Type B pancreatic cell (in vitro differentiated cells): ENCODE measurements around the gene FUT8. TPM values are rescaled to one million over a fixed set of nuclear protein-coding genes. Genes with fewer than 3 reads are reported as not detected.

Experiments used
- DNase-seq: peaks from one replicate; pipeline ENCODE4 v3.0.0; 2021; ENCODE audit warnings: mixed read lengths; ENCODE audit not compliant: unreplicated experiment; ENCODE audit errors: extremely low spot score
- H3K27ac Mint-ChIP-seq: 2 replicates; pipeline ENCODE4 v1.8.0; 2021; ENCODE audit warnings: mild to moderate bottlenecking, mixed read lengths
- H3K27me3 Mint-ChIP-seq: 2 replicates; pipeline ENCODE4 v1.8.0; 2021; ENCODE audit warnings: mixed read lengths
- H3K36me3 Mint-ChIP-seq: 2 replicates; pipeline ENCODE4 v1.8.0; 2021; ENCODE audit warnings: mixed read lengths
- H3K4me1 Mint-ChIP-seq: one replicate; pipeline ENCODE4 v1.8.0; 2021; ENCODE audit warnings: mixed read lengths; ENCODE audit not compliant: unreplicated experiment
- H3K4me3 Mint-ChIP-seq: 2 replicates; pipeline ENCODE4 v1.8.0; 2021; ENCODE audit warnings: mild to moderate bottlenecking, mixed read lengths
- H3K9me3 Mint-ChIP-seq: 2 replicates; pipeline ENCODE4 v1.8.0; 2021; ENCODE audit warnings: mixed read lengths
- total RNA-seq: library from RNA; stranded (reverse); gene quantifications from 2 replicates; pipeline ENCODE4 v1.2.1, GENCODE V29; 2021; ENCODE audit warnings: low replicate concordance
- TF ChIP-seq, protein P1 (sequence below): fragments of 200-600 bp; sonication (generic); conservative IDR thresholded peaks from 2 replicates; pipeline ENCODE4 v1.5.0; 2021; ENCODE audit warnings: antibody characterized with exemption, mild to moderate bottlenecking

FUT8 gene
- total RNA-seq, 1 donor from 2014 or later = 67.4 TPM

DNA sequence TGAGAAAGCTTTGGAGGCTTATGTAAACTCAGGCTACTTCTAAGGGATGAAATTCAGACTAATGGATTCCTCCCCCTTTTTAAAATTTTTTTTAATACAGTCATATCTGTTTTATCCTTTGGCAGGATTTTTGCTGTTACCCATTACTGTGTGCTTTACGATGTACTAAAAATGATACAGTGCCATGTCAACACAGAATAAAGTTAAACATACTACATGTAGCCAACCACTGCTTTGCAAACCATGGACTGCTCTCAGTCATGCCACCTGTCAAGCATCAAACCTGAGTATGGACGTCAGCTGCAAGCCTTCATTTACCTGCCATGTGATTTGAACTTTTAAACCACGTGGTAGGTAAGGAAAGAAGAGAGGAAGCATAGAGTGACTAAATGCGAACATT lies 325.8 kb downstream of the FUT8 start:
- Mint-ChIP-seq H3K4me3 (no peak overlapping the region), H3K9me3 (no peaks in the 10 kb centered on the region), H3K4me1 (no peaks in the 10 kb centered on the region), H3K27ac (no peak overlapping the region), H3K36me3 (no peaks in the 10 kb centered on the region), H3K27me3 (no peaks in the 10 kb centered on the region)
- TF ChIP-seq, protein P1, sequence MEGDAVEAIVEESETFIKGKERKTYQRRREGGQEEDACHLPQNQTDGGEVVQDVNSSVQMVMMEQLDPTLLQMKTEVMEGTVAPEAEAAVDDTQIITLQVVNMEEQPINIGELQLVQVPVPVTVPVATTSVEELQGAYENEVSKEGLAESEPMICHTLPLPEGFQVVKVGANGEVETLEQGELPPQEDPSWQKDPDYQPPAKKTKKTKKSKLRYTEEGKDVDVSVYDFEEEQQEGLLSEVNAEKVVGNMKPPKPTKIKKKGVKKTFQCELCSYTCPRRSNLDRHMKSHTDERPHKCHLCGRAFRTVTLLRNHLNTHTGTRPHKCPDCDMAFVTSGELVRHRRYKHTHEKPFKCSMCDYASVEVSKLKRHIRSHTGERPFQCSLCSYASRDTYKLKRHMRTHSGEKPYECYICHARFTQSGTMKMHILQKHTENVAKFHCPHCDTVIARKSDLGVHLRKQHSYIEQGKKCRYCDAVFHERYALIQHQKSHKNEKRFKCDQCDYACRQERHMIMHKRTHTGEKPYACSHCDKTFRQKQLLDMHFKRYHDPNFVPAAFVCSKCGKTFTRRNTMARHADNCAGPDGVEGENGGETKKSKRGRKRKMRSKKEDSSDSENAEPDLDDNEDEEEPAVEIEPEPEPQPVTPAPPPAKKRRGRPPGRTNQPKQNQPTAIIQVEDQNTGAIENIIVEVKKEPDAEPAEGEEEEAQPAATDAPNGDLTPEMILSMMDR = no peak
- DNase-seq = no peak

DNA sequence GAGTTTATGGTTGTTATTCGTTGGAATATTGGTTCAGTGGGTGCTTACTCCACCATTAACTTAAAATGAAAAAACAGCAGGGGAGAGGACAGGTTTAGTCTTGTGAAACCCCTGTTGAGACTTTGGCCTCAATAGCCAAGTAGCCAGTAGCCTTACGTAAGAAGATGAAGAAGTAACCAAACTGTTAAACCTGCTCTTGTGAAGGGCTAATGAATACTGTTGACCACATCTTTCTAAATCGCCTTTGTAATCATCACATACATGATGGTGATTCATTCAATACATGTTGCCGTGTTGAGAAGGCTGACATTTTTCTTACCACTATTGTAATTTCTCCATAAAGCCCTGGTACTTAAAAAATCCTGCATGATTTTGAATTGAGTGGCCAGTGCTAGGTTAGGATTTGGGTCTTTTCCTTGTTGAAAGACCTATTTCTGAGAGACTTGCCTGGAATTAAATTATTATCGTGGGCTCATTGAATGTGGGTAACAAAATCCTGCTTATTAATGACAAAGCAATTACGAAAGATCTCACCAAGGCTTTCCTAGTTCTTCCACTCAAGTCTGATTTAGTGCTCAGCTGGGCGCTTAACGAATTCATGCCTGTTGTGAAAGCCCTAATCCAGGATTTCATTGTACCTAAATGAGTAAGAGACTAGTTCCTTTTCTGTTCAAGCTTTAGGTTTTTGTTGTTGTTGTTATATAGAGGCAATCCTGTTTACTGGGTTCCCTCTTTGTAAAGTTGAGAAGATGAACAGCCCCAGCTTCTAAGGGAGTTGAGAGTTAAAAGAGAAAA lies 333.1 kb downstream of the FUT8 start:
- Mint-ChIP-seq H3K27me3 (no peaks in the 10 kb centered on the region), H3K4me1 (no peaks in the 10 kb centered on the region), H3K36me3 (no peaks in the 10 kb centered on the region), H3K27ac (no peak overlapping the region), H3K9me3 (no peaks in the 10 kb centered on the region), H3K4me3 (no peak overlapping the region)
- no peak for DNase-seq
- TF ChIP-seq, protein P1 = no peak

- Mint-ChIP-seq H3K9me3 (no peaks in the 10 kb centered on the region), H3K27me3 (no peaks in the 10 kb centered on the region), H3K4me1 (peaks cover 4% of the 10 kb centered on the region), H3K36me3 (no peaks in the 10 kb centered on the region), H3K27ac (no peak overlapping the region), H3K4me3 (no peak overlapping the region)
- no peak for DNase-seq
- TF ChIP-seq, protein P1 = no peak
Measured at GRCh38 chr14:65748796-65749195, 336.3 kb downstream of the FUT8 start.

- H3K4me3 Mint-ChIP-seq = no peak overlapping the region
- H3K36me3 Mint-ChIP-seq = no peaks in the 10 kb centered on the region
- TF ChIP-seq, protein P1 = no peak
- no peak for DNase-seq
- H3K9me3 Mint-ChIP-seq = no peaks in the 10 kb centered on the region
- no peak overlapping the region for H3K27ac Mint-ChIP-seq
- no peaks in the 10 kb centered on the region for H3K27me3 Mint-ChIP-seq
- peaks cover 4% of the 10 kb centered on the region for H3K4me1 Mint-ChIP-seq
Measured at GRCh38 chr14:65749287-65749686, 336.8 kb downstream of the FUT8 start.

DNA sequence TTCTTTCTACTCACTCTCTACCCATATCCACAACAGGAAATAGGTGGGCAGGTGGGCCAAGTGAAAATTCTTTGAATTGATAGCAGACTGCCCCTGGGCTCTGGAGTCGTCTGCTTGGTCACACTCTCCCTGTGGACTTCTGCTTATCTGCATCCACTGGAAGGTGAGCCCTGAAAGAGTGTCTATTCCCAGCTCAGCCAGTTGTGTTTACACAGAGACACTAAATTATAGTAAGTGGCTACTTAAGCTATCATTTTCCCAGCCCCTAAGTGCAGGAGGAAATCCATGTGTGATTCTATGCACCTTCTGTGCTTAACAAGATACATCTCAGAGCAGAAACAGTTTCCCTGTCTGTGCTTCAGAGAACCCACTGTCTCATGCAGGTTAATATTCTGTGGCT lies 338.4 kb downstream of the FUT8 start:
- Mint-ChIP-seq H3K4me1 (peaks cover 4% of the 10 kb centered on the region), H3K36me3 (no peaks in the 10 kb centered on the region), H3K27me3 (no peaks in the 10 kb centered on the region), H3K9me3 (no peaks in the 10 kb centered on the region), H3K4me3 (no peak overlapping the region), H3K27ac (no peak overlapping the region)
- DNase-seq = no peak
- TF ChIP-seq, protein P1 = no peak
